ENCODE data around the gene TENM4.

DNA sequence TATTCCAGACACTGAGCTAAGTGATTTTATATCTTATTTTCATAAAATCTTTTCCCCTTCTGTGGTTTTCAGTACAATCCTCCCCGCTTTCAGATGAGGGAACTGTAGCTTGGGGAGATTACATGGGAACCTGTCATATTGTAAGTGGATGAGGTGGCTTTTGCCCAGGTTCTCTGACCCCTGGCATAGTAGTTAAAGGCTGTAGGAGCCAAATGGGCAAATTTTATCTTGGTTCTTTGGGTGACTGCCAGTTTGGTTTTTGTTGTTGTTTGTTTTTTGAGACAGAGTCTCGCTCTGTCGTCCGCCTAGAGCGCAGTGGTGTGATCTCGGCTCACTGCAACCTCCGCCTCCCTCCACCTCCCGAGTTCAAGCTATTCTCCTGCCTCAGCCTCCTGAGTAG, 454.5 kb downstream of the TENM4 start:
- TF ChIP-seq TARDBP (IDR thresholded peaks at IDR 0.05): no peak
- no peak for TF ChIP-seq NFRKB (IDR thresholded peaks at IDR 0.05)
- no peak for TF ChIP-seq ARNT (IDR thresholded peaks at IDR 0.05)
- TF ChIP-seq L3MBTL2 (conservative IDR thresholded peaks at IDR 0.05): no peak
- TF ChIP-seq SUZ12 (IDR thresholded peaks at IDR 0.05): no peak
- TF ChIP-seq FOXA1 (IDR thresholded peaks at IDR 0.05): no peak
- no peak for TF ChIP-seq FOXM1 (IDR thresholded peaks at IDR 0.05; ENCODE audit: borderline replicate concordance)
- no peak for TF ChIP-seq ZNF384 (IDR thresholded peaks at IDR 0.05)
- no peak for TF ChIP-seq LEF1 (IDR thresholded peaks at IDR 0.05; ENCODE audit: borderline replicate concordance)
- no peak for TF ChIP-seq BHLHE40 (IDR thresholded peaks at IDR 0.05; ENCODE audit: borderline replicate concordance)
- TF ChIP-seq SP1 (IDR thresholded peaks at IDR 0.05): no peak

Data from HEK293T (cell line).